DND-41 (cell line): Measurements from ENCODE around the gene ATP12A.

Source experiments
- ATAC-seq: fragments of 200-7000 bp; cut with Tn5 transposase; 3 replicates; pipeline ENCODE4 v1.9.1; 2021; ENCODE audit warnings: low read depth; ENCODE audit not compliant: insufficient read depth
- DNase-seq: peaks from one replicate; pipeline ENCODE4 v3.0.0-alpha.2; 2020
- H2AFZ ChIP-seq: 2 replicates; pipeline ENCODE4 v1.6.0; 2012; ENCODE audit warnings: low read depth, low read length
- H3K27ac ChIP-seq: 2 replicates; pipeline ENCODE4 v1.5.1; 2012; ENCODE audit warnings: low read length, inconsistent platforms
- H3K27me3 ChIP-seq: fragments of 200-600 bp; sonication (generic); 2 replicates; pipeline ENCODE4 v1.6.0; 2012; ENCODE audit warnings: low read length, mild to moderate bottlenecking, inconsistent platforms; ENCODE audit not compliant: insufficient read depth, poor library complexity
- H3K36me3 ChIP-seq: 2 replicates; pipeline ENCODE4 v1.5.1; 2012; ENCODE audit warnings: low read length, inconsistent platforms; ENCODE audit not compliant: insufficient read depth
- H3K4me1 ChIP-seq: 2 replicates; pipeline ENCODE4 v1.5.1; 2012; ENCODE audit warnings: mild to moderate bottlenecking, low read length; ENCODE audit not compliant: insufficient read depth
- H3K4me2 ChIP-seq: 2 replicates; pipeline ENCODE4 v1.6.0; 2012; ENCODE audit warnings: mild to moderate bottlenecking, moderate library complexity, low read length, inconsistent platforms; ENCODE audit not compliant: insufficient read depth
- H3K4me3 ChIP-seq, 2 experiments: fragments of 200-600 bp in 1 of 2; shearing (Covaris generic) in 1 of 2; 2 replicates each; pipeline ENCODE4 v1.5.1; 2012 to 2016; ENCODE audit warnings: inconsistent platforms in 2 of 2, low read length in 2 of 2, mild to moderate bottlenecking in 2 of 2, low read depth in 1 of 2, moderate library complexity in 1 of 2
- H3K79me2 ChIP-seq: 2 replicates; pipeline ENCODE4 v1.6.0; 2012; ENCODE audit warnings: low read length, inconsistent platforms; ENCODE audit not compliant: insufficient read depth
- H3K9ac ChIP-seq: 2 replicates; pipeline ENCODE4 v1.6.0; 2012; ENCODE audit warnings: low read depth, mild to moderate bottlenecking, inconsistent platforms, low read length, moderate library complexity
- H3K9me3 ChIP-seq: 2 replicates; pipeline ENCODE4 v1.5.1; 2012; ENCODE audit warnings: low read length, moderate library complexity, mild to moderate bottlenecking, inconsistent platforms; ENCODE audit not compliant: insufficient read depth, severe bottlenecking
- H4K20me1 ChIP-seq: 2 replicates; pipeline ENCODE4 v1.6.0; 2012; ENCODE audit warnings: low read length; ENCODE audit not compliant: insufficient read depth
- EZH2 ChIP-seq: IDR thresholded peaks from 3 replicates; pipeline ENCODE4 v1.6.1; 2012; ENCODE audit warnings: borderline replicate concordance, low read depth, mild to moderate bottlenecking, moderate library complexity, low read length, inconsistent platforms; ENCODE audit not compliant: severe bottlenecking
- TF ChIP-seq, protein P1 (sequence below): IDR thresholded peaks from 2 replicates; pipeline ENCODE4 v1.5.1; 2012; ENCODE audit warnings: borderline replicate concordance, low read length, moderate library complexity, mild to moderate bottlenecking; ENCODE audit not compliant: poor library complexity, severe bottlenecking; ENCODE audit errors: extremely low read depth

ATP12A gene

DNA sequence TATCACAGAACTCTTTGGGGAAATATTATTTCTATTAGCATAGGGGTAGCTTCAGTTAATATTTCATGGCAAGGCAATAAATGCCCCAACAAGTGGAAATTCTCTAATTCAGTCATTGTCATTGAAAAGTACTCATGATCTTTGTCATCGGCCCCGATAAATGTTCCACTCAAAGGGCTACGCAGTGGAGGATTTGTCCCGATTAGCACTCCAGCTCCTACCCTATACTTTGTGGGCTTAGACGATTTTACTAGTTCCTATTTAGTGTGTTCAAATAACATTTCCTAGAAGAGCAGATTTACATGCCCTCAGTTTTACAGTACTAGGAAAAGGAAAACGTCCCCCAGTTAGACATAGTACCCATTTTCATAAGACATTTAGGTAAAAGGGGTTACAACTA is 38.0 kb upstream of the ATP12A start:
- H3K4me1 ChIP-seq: no peaks in the 10 kb centered on the region
- ATAC-seq (no peak), DNase-seq (no peak)
- H3K9me3 ChIP-seq: no peaks in the 10 kb centered on the region
- no peaks in the 10 kb centered on the region for H4K20me1 ChIP-seq
- H3K36me3 ChIP-seq: no peaks in the 10 kb centered on the region
- H3K4me2 ChIP-seq: no peak overlapping the region
- H3K27me3 ChIP-seq: peaks cover 4% of the 10 kb centered on the region
- H2AFZ ChIP-seq: no peak overlapping the region
- H3K79me2 ChIP-seq: no peaks in the 10 kb centered on the region
- no peak overlapping the region for H3K4me3 ChIP-seq
- TF ChIP-seq EZH2: no peak
- TF ChIP-seq, protein P1, sequence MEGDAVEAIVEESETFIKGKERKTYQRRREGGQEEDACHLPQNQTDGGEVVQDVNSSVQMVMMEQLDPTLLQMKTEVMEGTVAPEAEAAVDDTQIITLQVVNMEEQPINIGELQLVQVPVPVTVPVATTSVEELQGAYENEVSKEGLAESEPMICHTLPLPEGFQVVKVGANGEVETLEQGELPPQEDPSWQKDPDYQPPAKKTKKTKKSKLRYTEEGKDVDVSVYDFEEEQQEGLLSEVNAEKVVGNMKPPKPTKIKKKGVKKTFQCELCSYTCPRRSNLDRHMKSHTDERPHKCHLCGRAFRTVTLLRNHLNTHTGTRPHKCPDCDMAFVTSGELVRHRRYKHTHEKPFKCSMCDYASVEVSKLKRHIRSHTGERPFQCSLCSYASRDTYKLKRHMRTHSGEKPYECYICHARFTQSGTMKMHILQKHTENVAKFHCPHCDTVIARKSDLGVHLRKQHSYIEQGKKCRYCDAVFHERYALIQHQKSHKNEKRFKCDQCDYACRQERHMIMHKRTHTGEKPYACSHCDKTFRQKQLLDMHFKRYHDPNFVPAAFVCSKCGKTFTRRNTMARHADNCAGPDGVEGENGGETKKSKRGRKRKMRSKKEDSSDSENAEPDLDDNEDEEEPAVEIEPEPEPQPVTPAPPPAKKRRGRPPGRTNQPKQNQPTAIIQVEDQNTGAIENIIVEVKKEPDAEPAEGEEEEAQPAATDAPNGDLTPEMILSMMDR: no peak
- H3K27ac ChIP-seq: no peak overlapping the region
- no peak overlapping the region for H3K9ac ChIP-seq

DNA sequence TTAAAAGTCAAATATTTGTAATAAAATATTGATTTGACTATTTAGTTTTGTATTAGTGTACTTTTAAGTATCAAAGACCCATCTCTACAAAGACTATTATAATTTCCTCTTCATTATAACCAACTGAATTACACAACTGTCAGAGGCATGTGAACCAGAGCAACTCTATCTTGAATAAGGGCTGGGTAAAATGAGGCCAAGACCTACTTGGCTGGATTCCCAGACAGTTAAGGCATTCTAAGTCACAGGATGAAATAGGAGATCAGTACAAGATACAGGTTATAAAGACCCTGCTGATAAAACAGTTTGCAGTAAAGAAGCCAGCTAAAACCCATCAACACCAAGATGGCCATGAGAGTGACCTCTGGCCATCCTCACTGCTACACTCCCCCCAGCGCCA is 36.2 kb upstream of the ATP12A start:
- Histone ChIP-seq H3K4me1 (no peaks in the 10 kb centered on the region), H3K36me3 (no peaks in the 10 kb centered on the region), H3K4me2 (no peak overlapping the region), H3K9me3 (no peaks in the 10 kb centered on the region), H3K4me3 (no peak overlapping the region), H3K27me3 (peaks cover 4% of the 10 kb centered on the region), H3K27ac (no peak overlapping the region), H3K79me2 (no peaks in the 10 kb centered on the region), H4K20me1 (no peaks in the 10 kb centered on the region), H3K9ac (no peak overlapping the region), H2AFZ (no peak overlapping the region)
- TF ChIP-seq EZH2: no peak
- TF ChIP-seq, protein P1: no peak
- ATAC-seq (no peak), DNase-seq (no peak)

DNA sequence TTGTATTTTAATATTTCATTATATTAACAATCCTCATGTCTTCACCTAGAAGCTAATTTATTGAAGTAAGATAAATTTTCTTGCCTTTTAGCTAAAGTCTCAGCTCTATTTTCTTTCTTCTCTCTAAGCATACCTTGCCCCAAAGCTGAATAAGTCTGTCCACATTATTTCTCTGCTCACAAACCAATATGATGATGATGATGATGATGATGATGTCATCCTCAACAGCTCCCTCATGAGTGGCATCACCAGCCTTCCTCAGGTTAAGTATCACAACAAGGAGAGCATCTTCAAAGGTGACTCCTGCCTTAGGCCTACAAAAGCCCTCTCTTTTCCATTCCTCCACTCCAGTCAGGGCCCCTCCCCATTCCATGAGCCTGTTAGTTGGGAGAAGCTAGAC is 31.9 kb upstream of the ATP12A start:
- Histone ChIP-seq H2AFZ (no peak overlapping the region), H3K27ac (no peak overlapping the region), H3K4me1 (no peaks in the 10 kb centered on the region), H3K9me3 (no peaks in the 10 kb centered on the region), H3K9ac (no peak overlapping the region), H3K79me2 (no peaks in the 10 kb centered on the region), H3K36me3 (no peaks in the 10 kb centered on the region), H3K4me3 (no peak overlapping the region), H3K4me2 (no peak overlapping the region), H3K27me3 (peaks cover 4% of the 10 kb centered on the region), H4K20me1 (no peaks in the 10 kb centered on the region)
- TF ChIP-seq EZH2: no peak
- TF ChIP-seq, protein P1: no peak
- ATAC-seq (no peak), DNase-seq (no peak)
